GM19193 (cell line): ENCODE measurements around the gene SLC6A6.

Source experiments
- POLR2A ChIP-seq: IDR thresholded peaks from 4 replicates; pipeline ENCODE4 v1.6.1; 2011; ENCODE audit not compliant: insufficient read depth, insufficient read length; ENCODE audit errors: extremely low read depth

The SLC6A6 gene

DNA sequence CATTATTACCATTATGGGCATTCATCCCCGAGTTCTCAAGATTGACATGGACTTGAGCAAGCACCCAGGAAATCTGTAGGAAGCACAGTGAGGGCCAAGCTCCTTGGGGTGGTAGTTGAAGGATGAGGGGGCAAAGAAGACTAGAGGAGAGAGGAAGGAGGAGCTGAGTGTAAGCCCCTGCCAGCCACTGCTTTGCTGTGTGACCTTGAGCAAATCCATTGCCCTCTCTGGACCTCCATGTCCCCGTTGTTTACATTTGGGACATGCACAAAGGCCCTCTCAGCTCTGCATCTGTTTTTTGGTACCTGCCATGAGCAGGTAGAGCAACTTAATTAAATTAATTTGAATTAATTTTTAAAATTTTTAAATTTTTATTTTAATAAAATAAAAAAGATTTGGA lies 33.5 kb upstream of the SLC6A6 start:
- no peak for TF ChIP-seq POLR2A

GRCh38 chr3:14369675-14370669 lies 32.4 kb upstream of the SLC6A6 start:
- TF ChIP-seq POLR2A: no peak

DNA sequence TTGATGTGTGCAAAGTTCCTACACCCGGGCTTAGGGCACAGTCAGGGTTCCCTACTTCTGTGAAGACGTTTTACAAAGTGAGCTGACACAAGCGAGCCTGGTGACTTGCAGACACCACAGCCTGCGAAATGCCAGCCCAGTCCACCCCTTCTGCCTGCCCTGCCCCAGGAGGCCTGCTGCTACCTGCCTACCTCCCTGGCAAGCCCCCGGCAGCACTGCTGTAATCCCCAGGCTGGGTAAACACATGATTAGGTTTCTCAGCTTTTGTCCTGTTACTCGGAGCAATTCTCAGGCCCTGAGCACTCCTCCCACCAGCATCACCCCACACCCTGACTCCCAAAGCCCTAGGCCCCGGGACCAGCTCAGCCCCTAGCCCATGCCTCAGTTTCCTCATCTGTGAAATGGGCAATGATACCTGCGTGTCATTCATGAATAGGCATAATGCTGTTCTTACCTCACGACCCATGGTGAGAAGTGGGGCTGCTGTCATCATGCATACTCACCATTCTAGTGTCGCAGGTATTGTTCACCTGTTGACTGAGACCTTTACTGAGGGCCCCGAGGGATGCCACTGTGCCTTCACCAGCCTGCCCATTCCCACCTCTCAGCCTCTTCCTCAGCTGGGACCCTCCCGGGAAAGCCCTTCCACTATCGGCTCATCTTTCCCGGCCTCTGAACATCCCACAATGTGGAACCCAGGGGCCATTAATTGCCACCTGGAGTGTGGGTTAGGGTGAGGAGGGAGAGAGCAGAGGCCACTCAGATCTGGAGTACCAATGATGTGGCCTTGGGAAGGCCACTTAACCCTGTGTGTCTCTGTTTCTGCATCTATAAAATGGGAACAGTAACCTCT lies 31.5 kb upstream of the SLC6A6 start:
- no peak for TF ChIP-seq POLR2A

DNA sequence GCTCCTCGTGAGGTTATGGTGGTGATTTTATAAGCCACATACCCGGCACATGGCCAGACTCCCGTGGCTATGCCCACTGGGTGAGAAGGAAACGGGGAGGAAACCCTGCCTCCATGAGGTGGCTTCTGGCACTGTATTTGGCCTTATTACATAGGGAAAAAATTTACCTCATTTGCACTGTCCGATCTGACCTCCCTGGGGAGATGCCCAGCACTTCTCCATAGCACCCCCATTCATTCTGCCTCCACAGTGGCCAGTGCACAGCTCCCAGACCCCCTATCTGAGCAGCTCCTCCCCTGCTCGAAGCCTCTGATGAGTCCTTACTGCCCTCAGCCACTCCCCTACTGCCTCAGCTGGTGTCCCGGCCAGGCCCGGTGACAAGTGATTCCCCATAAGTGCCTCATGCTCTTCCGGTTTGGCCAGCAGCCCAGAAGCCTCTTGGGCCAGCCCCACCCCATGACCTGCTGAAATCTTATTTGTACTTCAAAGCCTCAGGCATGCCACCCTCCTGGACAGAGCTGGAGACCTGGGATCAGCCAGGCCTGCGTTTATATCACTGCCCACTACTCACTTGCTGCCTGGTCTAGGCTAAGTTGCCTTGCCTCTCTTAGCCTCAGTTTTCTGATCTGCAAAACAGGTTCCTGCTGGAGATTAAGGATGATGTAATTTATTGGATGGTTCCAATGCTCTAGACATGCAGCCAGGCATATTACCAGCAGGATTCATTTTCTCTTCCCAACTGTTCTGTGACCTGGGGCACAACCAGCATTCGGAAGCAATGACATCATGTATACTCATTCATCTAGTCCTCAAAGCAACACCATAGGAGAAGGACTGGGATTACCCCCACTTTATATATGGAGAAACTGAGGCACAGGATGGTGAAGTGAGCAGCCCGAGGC lies 30.6 kb upstream of the SLC6A6 start:
- no peak for TF ChIP-seq POLR2A

DNA sequence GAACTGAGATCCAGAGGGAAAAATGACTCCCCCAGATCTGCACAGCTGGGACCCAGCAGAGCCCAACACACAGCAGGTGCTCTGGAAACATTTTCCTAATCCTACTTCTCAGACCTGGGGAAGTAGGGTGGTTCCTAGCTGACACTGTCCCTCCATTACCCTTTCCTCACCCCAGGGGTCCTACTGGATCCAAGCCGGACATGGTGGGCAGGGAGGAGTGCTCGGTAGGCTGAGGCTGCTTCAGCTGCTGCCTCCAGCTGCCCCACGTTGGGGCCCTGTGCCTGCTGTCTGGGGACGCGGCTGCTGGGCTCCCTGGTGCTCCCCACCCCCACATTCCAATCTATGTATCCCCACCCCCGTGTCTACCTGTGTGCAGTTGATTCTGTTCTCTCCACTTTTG lies 29.8 kb upstream of the SLC6A6 start:
- no peak for TF ChIP-seq POLR2A

DNA sequence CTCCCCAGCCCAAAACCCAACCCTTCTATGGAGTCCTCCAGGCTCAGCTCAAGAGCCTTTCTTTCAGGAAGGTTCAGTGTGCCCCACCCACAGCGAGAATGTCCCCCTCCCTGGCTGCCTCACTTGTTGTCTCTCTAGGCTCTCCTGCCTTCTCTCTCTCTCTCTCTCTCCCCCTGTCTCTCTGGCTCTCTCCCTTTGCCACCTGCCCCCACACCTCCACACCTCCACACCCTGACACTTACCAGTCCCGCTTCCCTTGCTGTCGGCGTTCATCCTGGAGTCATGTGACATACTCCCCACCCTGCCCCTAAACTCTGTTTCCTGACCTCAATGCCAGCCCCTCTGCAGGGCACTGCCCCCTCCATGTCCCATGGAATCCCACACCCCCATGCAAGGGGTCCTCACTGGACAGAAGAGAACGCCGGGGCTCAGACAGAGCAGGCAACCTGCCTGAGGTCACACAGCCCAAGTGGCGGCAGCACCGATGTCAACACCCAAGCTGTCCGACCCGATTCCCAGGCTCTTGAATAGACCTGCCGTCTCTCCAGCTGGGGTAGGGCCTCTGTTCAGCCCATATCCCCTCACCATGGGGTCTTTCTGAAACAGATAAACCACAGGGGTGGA lies 28.5 kb upstream of the SLC6A6 start:
- no peak for TF ChIP-seq POLR2A

GRCh38 chr3:14374444-14374883 lies 27.9 kb upstream of the SLC6A6 start:
- no peak for TF ChIP-seq POLR2A

GRCh38 chr3:14375192-14375591 lies 27.2 kb upstream of the SLC6A6 start:
- no peak for TF ChIP-seq POLR2A

GRCh38 chr3:14376348-14377043 lies 25.9 kb upstream of the SLC6A6 start:
- TF ChIP-seq POLR2A: no peak

DNA sequence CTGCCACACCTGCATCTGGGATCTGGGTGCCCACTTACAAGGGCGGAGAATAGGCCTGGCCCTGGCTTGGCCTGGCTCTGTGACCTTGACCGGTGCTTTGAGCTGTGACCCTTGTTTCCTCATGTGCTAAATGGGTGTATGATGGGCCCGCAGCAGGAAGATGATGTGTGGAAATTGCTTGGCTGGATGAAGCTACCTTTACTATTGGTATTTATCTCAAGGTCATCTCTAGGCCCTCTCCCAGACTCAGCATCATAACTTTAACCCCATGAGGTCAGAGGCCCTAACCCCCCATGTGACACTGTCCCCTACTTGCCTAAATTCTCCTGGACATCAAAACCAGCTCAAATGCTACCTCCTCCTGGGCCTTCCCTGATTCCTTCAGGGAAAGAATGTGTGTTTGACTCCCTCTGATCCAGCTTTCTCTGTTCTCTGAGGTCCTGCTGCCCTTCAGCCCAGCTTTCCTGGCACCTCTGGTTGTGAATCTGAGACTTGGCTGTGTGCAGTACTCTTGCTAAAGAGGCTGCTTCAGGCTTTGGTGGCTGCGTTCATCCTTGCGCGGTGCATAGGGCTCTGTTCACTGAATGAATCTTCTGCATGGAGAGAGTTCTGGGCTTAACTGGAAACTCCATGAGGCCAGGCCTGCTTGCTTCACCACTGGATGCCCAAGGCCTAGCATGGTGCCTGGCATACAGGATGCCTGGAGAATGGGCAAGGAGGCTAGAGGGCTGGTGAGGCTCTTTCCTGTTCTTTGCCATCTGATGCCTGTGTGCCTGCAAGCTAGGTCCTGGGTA lies 25.2 kb upstream of the SLC6A6 start:
- no peak for TF ChIP-seq POLR2A

DNA sequence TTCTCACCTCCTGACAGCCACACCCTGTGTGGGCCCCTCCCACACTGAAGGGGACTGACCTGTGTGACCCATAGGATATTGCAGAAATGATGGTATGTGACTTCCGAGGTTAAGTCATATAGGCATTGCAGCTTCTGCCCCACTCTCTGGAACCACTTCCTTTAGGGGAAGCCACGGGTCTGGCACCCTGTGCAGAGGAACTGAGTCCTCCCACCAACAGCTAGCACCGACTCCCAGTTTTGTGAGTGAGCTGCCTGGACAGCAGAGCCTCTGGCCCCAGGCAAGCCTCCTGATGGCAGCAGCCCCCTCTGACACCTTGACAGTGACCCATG lies 24.6 kb upstream of the SLC6A6 start:
- no peak for TF ChIP-seq POLR2A

- no peak for TF ChIP-seq POLR2A
Measured at GRCh38 chr3:14378415-14378814, 24.0 kb upstream of the SLC6A6 start.

DNA sequence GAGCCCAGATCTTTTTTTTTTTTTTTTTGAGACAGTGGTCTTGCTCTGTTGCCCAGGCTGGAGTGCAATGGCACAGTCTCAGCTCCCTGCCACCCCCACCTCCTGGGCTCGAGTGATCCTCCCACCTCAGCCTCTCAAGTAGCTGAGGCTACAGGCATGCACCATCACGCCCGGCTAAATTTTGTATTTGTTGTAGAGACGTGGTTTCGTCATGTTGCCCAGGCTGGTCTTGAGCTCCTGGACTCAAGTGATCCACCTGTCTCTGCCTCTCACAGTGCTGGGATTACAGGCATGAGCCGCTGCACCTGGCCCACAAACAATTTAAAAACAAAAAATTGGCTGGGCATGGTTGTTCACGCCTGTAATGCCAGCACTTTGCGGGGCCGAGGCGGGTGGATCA lies 22.6 kb upstream of the SLC6A6 start:
- TF ChIP-seq POLR2A: no peak

GRCh38 chr3:14386254-14386653 lies 16.2 kb upstream of the SLC6A6 start:
- TF ChIP-seq POLR2A: no peak

GRCh38 chr3:14388201-14388600 lies 14.2 kb upstream of the SLC6A6 start:
- no peak for TF ChIP-seq POLR2A
